K562 (cell line): ENCODE measurements around the gene PIK3C2G. TPM values are rescaled to one million over a fixed set of nuclear protein-coding genes. Genes with fewer than 3 reads are reported as not detected.

Experiments
- ATAC-seq: fragments of 200-7000 bp; cut with Tn5 transposase; 3 replicates; pipeline ENCODE4 v1.9.1; 2020; ENCODE audit warnings: moderate library complexity
- BruUV-seq: library from RNA; stranded (reverse); fragments of 400-500 nt; replicated peaks from 2 replicates; lab custom pipeline; 2021; lab: Mats Ljungman, UMichigan
- CTCF ChIA-PET: fragments of 300-600 bp; formaldehyde crosslinking; extraction: SDS; loops from one replicate; lab custom pipeline; 2021; ENCODE audit warnings: low intra/inter-chr PET ratio; lab: Yijun Ruan, JAX
- POLR2A ChIA-PET: fragments of 300-600, 350-650 bp; sonication (Branson Sonifier 250); formaldehyde crosslinking; extraction: SDS; loops from one replicate; lab custom pipeline; 2021; ENCODE audit warnings: antibody characterized with exemption, inconsistent platforms; lab: Yijun Ruan, JAX
- DNase-seq, 4 experiments: peaks; one replicate each; pipeline versions ENCODE4 v3.0.0 to v3.0.0-alpha.2; 2011 to 2018; ENCODE audit warnings: low spot score in 3 of 4, mixed read lengths in 3 of 4; ENCODE audit errors: extremely low read depth in 1 of 4
- FAIRE-seq: peaks from 2 replicates; lab custom pipeline; 2011; peaks lifted over from hg19 to GRCh38; lab: Jason Lieb, UNC
- H2AFZ ChIP-seq: 2 replicates; pipeline ENCODE4 v1.6.0; 2011; ENCODE audit warnings: low read depth, low read length, control low read depth, inconsistent platforms
- H3K27ac ChIP-seq: fragments of 200-600 bp; 3 replicates; pipeline ENCODE4 v1.8.0; 2011; ENCODE audit warnings: low read depth, mild to moderate bottlenecking, control low read depth, inconsistent platforms, low read length, moderate library complexity, mixed read lengths; ENCODE audit errors: extremely low read depth
- H3K27me3 ChIP-seq, 2 experiments: fragments of 300-600 bp in 1 of 2; 2 replicates in 1 of 2; 3 replicates in 1 of 2; pipeline versions ENCODE4 v1.6.0 to v1.8.0; 2011; ENCODE audit warnings: inconsistent platforms in 2 of 2, low read length in 2 of 2, mild to moderate bottlenecking in 1 of 2, mixed read lengths in 1 of 2, moderate library complexity in 1 of 2; ENCODE audit not compliant: control insufficient read depth in 2 of 2, insufficient read depth in 2 of 2
- H3K36me3 ChIP-seq: fragments of 300-600 bp; 3 replicates; pipeline ENCODE4 v1.8.0; 2011; ENCODE audit warnings: mild to moderate bottlenecking, low read length, inconsistent platforms; ENCODE audit not compliant: control insufficient read depth, insufficient read depth
- H3K4me1 ChIP-seq, 2 experiments: fragments of 200-600 bp in 1 of 2; replicated peaks in 1 of 2; 2 replicates in 1 of 2; 3 replicates in 1 of 2; pipeline versions ENCODE4 v1.5.1 to v1.8.0; 2011; ENCODE audit warnings: inconsistent platforms in 2 of 2, low read length in 2 of 2, mild to moderate bottlenecking in 1 of 2, mixed read lengths in 1 of 2, moderate library complexity in 1 of 2; ENCODE audit not compliant: control insufficient read depth in 2 of 2, insufficient read depth in 2 of 2
- H3K4me2 ChIP-seq: 2 replicates; pipeline ENCODE4 v1.6.1; 2011; ENCODE audit warnings: low read length, control low read depth, inconsistent platforms, mixed read lengths; ENCODE audit not compliant: insufficient read depth
- H3K4me3 ChIP-seq: fragments of 200-600 bp; sonication (generic), shearing (Covaris generic); 2 replicates; pipeline ENCODE4 v1.5.1; 2016; ENCODE audit warnings: control low read depth, inconsistent platforms
- H3K79me2 ChIP-seq: fragments of 200-600 bp; 3 replicates; pipeline ENCODE4 v1.8.0; 2011; ENCODE audit warnings: low read length, inconsistent platforms; ENCODE audit not compliant: control insufficient read depth, insufficient read depth
- H3K9ac ChIP-seq, 2 experiments: 2 replicates each; pipeline versions ENCODE4 v1.6.0 to v1.6.1; 2011; ENCODE audit warnings: low read depth in 2 of 2, low read length in 2 of 2, control low read depth in 1 of 2, inconsistent platforms in 1 of 2, mild to moderate bottlenecking in 1 of 2, mixed read lengths in 1 of 2; ENCODE audit not compliant: insufficient read depth in 1 of 2
- H3K9me1 ChIP-seq: one replicate; pipeline ENCODE4 v1.6.0; 2011; ENCODE audit warnings: inconsistent platforms, mild to moderate bottlenecking, low read length, moderate library complexity; ENCODE audit not compliant: control insufficient read depth, insufficient read depth
- H3K9me3 ChIP-seq: replicated peaks from 2 replicates; pipeline ENCODE4 v1.5.1; 2011; ENCODE audit warnings: low read depth, low read length, inconsistent platforms; ENCODE audit not compliant: control insufficient read depth, insufficient read depth
- H4K20me1 ChIP-seq: replicated peaks from 2 replicates; pipeline ENCODE4 v1.6.1; 2011; ENCODE audit warnings: low read length, inconsistent platforms, mixed read lengths; ENCODE audit not compliant: control insufficient read depth, insufficient read depth
- CTBP1 ChIP-seq: fragments of 450-650 bp; IDR thresholded peaks from 2 replicates; pipeline ENCODE4 v1.6.1; 2016; ENCODE audit warnings: borderline replicate concordance
- DNMT1 ChIP-seq: fragments of 450-650 bp; IDR thresholded peaks from 2 replicates; pipeline ENCODE4 v1.6.1; 2016; ENCODE audit warnings: antibody characterized with exemption, mild to moderate bottlenecking
- KDM1A ChIP-seq, 2 experiments: fragments of 450-650 bp; IDR thresholded peaks; 2 replicates each; pipeline ENCODE4 v1.6.1; 2016; ENCODE audit warnings: mild to moderate bottlenecking in 2 of 2
- PHB ChIP-seq: fragments of 250-450 bp; sonication (Bioruptor Pico); IDR thresholded peaks from 2 replicates; pipeline ENCODE4 v1.5.0; 2021
- ZNF830 ChIP-seq: fragments of 250-450 bp; sonication (Bioruptor Pico); IDR thresholded peaks from 2 replicates; pipeline ENCODE4 v1.5.0; 2021; ENCODE audit warnings: mild to moderate bottlenecking
- in situ Hi-C: fragments of 300-500 bp; cut with MboI; formaldehyde crosslinking; loops from 4 replicates; pipeline ENCODE4 v1.15.0; 2018; ENCODE audit warnings: inconsistent platforms, mixed read lengths
- intact Hi-C: fragments of 100-400 bp; cut with micrococcal nuclease; formaldehyde crosslinking; loops from 2 replicates; pipeline ENCODE4 v1.14.2; 2022
- polyA plus RNA-seq, 8 experiments: library from polyadenylated mRNA; depleted of rRNA in 4 of 8; stranded (reverse) in 5 of 8; unstranded in 3 of 8; fragments of >200 nt; fragmentation: Nextera tagmentation in 2 of 8; fragmentation: Illumina TruSeq in 1 of 8; extraction: Ambion mirVana in 2 of 8; extraction: Trizol in 1 of 8; gene quantifications; 2 replicates each; pipeline versions ENCODE4 v1.2.1 to v1.2.3, GENCODE V29; 2011 to 2014; ENCODE audit warnings: inconsistent platforms in 1 of 8, missing spikeins in 1 of 8
- total RNA-seq, 7 experiments: library from RNA; depleted of rRNA in 6 of 7; stranded (reverse); fragments of >200 nt in 6 of 7; fragmentation: Illumina TruSeq in 2 of 7; extraction: Trizol in 2 of 7; gene quantifications; 2 replicates each; pipeline versions ENCODE4 v1.2.1 to v1.2.3, GENCODE V29; 2011 to 2021; ENCODE audit warnings: low replicate concordance in 1 of 7
- TF ChIP-seq, protein P1 (sequence below): fragments of 250-450 bp; sonication (Bioruptor Pico); IDR thresholded peaks from 2 replicates; pipeline ENCODE4 v1.5.0; 2021; ENCODE audit warnings: mild to moderate bottlenecking, borderline replicate concordance

PIK3C2G gene
- total and polyA plus RNA-seq, 9 of the 15 experiments (the other 6 are each of a cell fraction or from before 2014, with no cell fraction given), result not detected

- CTCF ChIA-PET, result no interaction called here
Measured at GRCh38 chr12:18658829-18659228, 397.5 kb downstream of the PIK3C2G start.

DNA sequence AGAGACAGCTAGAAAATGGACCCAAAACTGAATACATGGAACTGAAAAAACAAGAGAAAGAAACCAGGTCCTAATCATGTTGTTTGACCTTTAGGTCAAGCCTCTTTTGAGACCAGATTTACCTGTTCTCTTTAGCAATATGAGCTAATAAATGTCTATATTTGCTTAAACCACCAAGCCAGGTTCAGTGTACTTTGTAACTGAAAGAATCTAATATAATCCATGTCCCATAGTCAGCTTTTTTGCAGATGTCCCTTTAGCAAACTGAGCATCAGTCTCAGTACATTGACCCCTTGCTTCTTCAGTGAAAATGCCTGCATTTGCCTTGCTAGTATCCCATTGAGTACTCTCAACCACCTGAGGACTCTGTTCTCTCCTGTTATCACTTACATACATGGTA is 414.8 kb downstream of the PIK3C2G start:
- H2AFZ ChIP-seq, result no peak overlapping the region
- DNase-seq (no peak), FAIRE-seq (no peak), ATAC-seq (no peak)
- no peaks in the 10 kb centered on the region; a peak in 2 of 5 replicates for H3K4me1 ChIP-seq
- no TSS peak for BruUV-seq
- no peaks in the 10 kb centered on the region for H3K9me3 ChIP-seq
- no peaks in the 10 kb centered on the region for H4K20me1 ChIP-seq
- H3K36me3 ChIP-seq, result no peaks in the 10 kb centered on the region
- in situ Hi-C loops (no loop called here), intact Hi-C loops (no loop called here)
- no peaks in the 10 kb centered on the region for H3K27me3 ChIP-seq
- no peaks in the 10 kb centered on the region for H3K9me1 ChIP-seq
- H3K4me2 ChIP-seq, result no peak overlapping the region
- H3K27ac ChIP-seq, result no peak overlapping the region
- no peak overlapping the region for H3K4me3 ChIP-seq
- ChIA-PET CTCF (no interaction called here), POLR2A (no interaction called here)
- H3K79me2 ChIP-seq, result no peaks in the 10 kb centered on the region
- H3K9ac ChIP-seq, result no peak overlapping the region
- no peak for TF ChIP-seq PHB
- no peak for TF ChIP-seq ZNF830 (CRISPR knock-in tag)
- no peak for TF ChIP-seq KDM1A (IDR thresholded peaks at IDR 0.05)

More at GRCh38 chr12:18658829-18659228, 397.5 kb downstream of the PIK3C2G start:
- no peak for FAIRE-seq
- H3K4me1 ChIP-seq, result no peaks in the 10 kb centered on the region
- no peaks in the 10 kb centered on the region for H3K27me3 ChIP-seq
- H3K9me1 ChIP-seq, result no peaks in the 10 kb centered on the region
- H3K9ac ChIP-seq, result no peak overlapping the region
- in situ Hi-C loops, result no loop called here
- H3K36me3 ChIP-seq, result no peaks in the 10 kb centered on the region
- no peak overlapping the region for H3K27ac ChIP-seq
- no peaks in the 10 kb centered on the region for H3K9me3 ChIP-seq
- intact Hi-C loops, result no loop called here
- TF ChIP-seq CTBP1, result no peak
- no peak for TF ChIP-seq DNMT1
- TF ChIP-seq, protein P1, sequence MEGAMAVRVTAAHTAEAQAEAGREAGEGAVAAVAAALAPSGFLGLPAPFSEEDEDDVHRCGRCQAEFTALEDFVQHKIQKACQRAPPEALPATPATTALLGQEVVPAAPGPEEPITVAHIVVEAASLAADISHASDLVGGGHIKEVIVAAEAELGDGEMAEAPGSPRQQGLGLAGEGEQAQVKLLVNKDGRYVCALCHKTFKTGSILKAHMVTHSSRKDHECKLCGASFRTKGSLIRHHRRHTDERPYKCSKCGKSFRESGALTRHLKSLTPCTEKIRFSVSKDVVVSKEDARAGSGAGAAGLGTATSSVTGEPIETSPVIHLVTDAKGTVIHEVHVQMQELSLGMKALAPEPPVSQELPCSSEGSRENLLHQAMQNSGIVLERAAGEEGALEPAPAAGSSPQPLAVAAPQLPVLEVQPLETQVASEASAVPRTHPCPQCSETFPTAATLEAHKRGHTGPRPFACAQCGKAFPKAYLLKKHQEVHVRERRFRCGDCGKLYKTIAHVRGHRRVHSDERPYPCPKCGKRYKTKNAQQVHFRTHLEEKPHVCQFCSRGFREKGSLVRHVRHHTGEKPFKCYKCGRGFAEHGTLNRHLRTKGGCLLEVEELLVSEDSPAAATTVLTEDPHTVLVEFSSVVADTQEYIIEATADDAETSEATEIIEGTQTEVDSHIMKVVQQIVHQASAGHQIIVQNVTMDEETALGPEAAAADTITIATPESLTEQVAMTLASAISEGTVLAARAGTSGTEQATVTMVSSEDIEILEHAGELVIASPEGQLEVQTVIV, result no peak
- TF ChIP-seq, all 486 proteins: peak for 0
- no peak for ATAC-seq
- Histone ChIP-seq H3K4me2 (no peak overlapping the region), H4K20me1 (no peaks in the 10 kb centered on the region), H2AFZ (no peak overlapping the region), H3K79me2 (no peaks in the 10 kb centered on the region), H3K4me3 (no peak overlapping the region)
- POLR2A ChIA-PET, result no interaction called here
- DNase-seq, result no peak
- no TSS peak for BruUV-seq
